DMS53 treated with DMSO at 0.1 percent for 48 hours (cell line): ENCODE measurements around the gene IFIT3.
"Not testable (repeated sequence)": the region's sequence is repeated elsewhere in the genome, so short reads cannot be mapped to it uniquely, and the experiment has no call there.

Source experiments
- DNase-seq: peaks from one replicate; lab custom pipeline; 2025; ENCODE audit not compliant: unreplicated experiment; lab: John Stamatoyannopoulos, UW

IFIT3 gene, protein sequence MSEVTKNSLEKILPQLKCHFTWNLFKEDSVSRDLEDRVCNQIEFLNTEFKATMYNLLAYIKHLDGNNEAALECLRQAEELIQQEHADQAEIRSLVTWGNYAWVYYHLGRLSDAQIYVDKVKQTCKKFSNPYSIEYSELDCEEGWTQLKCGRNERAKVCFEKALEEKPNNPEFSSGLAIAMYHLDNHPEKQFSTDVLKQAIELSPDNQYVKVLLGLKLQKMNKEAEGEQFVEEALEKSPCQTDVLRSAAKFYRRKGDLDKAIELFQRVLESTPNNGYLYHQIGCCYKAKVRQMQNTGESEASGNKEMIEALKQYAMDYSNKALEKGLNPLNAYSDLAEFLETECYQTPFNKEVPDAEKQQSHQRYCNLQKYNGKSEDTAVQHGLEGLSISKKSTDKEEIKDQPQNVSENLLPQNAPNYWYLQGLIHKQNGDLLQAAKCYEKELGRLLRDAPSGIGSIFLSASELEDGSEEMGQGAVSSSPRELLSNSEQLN

DNA sequence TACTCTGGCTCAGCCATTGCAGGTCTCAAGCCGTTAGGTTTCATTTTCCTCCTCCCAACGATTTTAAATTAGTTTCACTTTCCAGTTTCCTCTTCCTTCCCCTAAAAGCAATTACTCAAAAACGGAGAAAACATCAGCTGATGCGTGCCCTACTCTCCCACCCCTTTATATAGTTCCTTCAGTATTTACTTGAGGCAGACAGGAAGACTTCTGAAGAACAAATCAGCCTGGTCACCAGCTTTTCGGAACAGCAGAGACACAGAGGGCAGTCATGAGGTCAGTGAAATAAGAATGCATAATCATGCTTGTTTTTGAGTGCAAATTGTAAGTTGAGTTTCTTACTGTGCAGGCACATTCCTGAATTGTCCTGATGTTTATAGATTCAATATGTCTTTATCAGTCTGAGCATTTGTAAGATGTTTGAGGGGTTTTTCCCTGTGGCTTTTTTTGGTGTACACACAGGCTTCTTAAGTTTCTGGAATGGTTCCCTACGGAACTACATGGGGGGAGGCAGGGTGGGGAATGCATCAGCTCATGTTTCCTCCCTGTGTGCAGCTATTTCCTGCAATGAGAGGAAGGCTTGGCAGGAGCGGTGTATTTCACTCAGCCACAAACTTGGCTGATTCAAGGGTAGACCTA lies at the start of gene IFIT3:
TSS of gene IFIT3 (plus strand) at position 195 of the 639 bp plus-strand sequence. CDS start at position 272, 77 bp downstream.
- DNase-seq, result peak; percentile 38

- peak; percentile 66 for DNase-seq
Observed at GRCh38 chr10:89278034-89278535, 49.7 kb upstream of the IFIT3 start.

DNA sequence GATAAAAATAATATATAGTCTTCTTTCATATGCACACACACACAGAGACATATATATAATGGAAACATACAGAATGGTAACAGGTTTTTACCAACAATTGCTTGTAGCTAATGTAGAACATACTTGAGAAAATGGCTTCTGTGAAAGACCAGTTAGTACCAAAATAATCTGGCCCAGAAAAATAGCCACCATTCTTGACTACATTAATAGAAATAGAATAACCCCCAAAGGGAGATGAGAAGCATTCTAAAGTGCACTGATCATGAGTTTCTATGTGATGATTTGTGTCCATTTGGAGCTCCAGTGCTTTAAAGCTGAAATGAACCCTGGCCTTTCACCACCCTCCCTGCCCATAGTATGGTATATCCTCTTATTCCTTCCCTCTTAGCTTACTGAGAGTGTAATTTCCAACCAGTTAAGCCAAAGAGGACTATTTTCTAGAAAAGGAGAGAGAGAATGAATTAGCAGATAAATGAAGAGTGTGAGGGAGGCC lies 48.9 kb upstream of the IFIT3 start:
- DNase-seq, result no peak

- no peak for DNase-seq
Observed at GRCh38 chr10:89279421-89279869, 48.4 kb upstream of the IFIT3 start.

DNA sequence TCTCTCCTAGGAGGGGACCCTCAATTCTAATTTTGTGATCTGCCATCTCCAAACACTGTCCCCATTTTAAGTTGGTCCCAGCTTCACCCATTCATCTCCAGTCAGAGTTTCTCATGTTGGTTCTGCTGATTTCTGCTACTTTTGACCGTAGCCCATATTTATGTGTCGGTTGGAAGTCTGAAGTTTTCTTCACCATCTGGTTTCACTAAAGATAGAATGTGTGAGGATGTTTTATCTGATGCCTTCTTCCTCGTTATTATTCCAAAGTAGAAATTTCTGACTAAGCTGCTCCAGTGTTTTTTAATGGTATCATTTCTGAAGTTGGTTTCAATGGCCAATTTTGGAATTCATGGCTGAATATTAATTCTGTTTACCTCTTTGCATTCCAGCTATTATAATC lies 47.3 kb upstream of the IFIT3 start:
- DNase-seq, result no peak

DNA sequence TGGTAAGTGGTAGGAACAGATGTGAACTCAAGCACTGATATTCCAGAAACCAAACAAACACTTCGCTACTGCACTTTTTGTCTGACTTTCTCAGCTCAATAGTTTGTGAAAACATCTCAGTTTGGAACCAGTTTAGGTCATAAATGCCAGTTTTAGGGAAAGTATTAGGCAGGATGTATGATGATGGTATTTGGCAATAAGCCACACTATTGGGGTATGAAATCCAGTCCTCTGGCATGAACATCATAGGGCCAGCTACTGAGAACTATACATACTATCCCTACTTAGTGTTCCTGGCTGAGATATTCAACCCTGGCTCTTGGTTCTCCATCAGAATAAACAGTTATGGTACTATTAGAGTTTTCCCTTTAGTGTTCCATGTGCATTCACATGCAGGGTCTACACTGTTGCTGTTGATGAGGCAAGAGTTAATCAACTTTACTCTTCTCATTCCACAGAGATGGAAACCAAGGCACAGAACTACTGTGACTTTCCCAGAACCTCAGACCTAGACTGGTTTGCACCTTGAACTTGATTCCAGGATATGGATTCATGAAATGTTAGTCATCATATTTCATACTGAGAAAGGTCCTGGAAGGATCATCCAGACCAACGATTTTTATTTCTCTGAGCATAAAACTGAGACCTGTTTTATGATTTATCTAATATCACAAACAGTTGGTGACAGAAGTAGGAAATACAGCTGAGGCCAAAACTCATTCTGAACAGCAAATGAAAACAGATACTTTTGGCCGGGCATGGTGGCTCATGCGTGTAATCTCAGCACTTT lies 46.0 kb upstream of the IFIT3 start:
- DNase-seq, result no peak

- no peak for DNase-seq
Observed at GRCh38 chr10:89283025-89283935, 44.5 kb upstream of the IFIT3 start.

DNA sequence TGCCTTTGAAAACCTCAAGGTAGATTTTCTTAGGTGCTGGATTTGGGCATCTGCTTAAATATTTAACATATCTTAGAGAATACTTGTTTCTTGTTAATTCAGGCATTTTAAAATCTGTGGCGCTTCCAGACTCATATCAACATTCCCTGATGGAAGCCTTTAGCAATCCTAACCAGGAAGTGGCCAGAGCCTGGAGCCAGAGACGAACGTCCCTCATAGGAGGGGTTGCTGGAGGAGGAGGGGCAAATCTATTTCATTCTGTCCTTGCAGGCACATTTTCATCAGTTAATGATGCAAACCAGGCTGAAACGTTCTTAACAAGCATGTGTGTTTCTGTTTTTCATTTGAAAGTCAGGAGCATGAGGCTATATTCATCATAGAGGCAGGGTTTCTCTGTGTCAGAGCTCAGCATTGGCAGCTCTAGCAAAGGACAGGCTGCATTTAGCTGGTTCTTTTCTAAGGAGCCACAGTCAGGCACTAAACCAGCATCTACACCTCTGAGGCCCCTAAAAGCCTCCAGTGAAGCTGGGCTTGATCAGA lies 43.8 kb upstream of the IFIT3 start:
- peak; percentile 54 for DNase-seq

GRCh38 chr10:89284711-89285110 lies 43.1 kb upstream of the IFIT3 start:
- DNase-seq, result not testable (repeated sequence)

DNA sequence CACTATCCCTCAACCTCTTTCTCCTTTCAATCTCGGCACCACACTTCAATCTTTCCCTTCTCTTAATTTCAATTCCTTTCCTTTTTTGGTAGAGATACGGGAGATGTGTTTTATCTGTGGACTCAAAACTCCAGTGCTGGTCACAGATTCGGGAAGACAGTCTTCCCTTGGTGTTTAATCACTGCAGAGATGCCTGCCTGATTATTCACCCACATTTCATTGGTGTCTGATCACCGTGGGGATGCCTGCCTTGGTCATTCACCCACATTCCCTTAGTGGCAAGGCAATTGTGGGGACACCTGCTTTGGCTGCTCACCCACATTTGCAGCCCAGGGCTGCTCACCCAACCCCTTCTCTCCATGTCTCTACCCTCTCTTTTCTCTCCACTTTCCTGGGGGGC lies 42.5 kb upstream of the IFIT3 start:
- DNase-seq, result not testable (repeated sequence)

- DNase-seq, result no peak
Observed at GRCh38 chr10:89294721-89295239, 33.0 kb upstream of the IFIT3 start.

DNA sequence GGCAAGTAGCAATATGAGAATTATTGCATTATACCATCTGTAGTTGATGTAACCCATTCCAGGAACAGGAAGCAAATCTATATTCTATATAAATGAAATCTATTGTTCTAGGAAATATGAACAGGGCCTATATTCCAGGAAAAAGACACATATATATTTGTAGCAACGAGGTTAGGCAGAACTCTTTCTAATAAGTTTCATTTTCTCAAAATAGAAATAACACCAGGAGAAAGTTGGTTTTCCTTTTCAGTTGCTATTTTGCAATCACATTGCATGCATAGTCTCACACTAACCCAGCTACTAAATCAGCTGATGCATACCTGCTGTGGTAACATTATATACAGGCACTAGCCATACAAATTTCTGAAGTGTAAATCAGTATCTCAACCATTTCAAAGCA lies 32.2 kb upstream of the IFIT3 start:
- DNase-seq, result no peak

DNA sequence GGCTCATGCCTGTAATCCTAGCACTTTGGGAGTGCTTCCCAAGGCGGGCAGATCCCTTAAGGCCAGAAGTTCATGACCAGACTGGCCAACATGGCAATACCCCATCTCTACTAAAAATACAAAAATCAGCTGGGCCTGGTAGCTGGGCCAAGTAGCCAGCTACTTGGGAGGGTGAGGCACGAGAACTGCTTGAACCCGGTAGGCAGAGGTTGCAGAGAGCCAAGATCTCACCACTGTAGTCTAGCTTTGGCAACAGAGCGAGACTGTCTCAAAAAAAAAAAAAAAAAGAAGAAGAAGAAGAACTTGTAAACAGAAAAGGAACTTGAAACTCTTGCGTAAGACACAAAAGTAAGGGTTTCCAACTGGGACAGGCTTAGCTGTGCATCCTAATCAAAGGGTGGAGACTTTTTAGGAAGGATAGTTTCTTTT lies 31.6 kb upstream of the IFIT3 start:
- no peak for DNase-seq

DNA sequence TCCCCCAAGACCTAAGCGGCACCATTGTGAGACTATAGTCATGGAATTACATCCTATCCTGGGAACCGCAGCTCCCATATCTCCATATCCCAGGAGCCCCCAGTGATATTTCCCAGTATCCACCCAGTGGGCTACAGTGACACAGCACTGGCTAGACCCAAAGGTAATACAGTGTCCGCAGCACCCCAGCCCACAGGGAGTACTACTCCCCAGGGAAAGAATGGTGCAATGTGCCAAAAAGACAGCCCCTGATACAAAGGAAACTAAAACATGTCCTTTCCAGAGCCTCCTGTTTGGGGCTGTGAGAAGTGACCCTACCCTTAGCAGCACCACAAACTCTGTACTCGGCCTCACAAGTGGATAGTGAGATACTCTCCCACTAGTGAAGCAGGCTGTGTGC lies 30.4 kb upstream of the IFIT3 start:
- DNase-seq, result no peak

GRCh38 chr10:89297791-89298190 lies 30.0 kb upstream of the IFIT3 start:
- no peak for DNase-seq

DNA sequence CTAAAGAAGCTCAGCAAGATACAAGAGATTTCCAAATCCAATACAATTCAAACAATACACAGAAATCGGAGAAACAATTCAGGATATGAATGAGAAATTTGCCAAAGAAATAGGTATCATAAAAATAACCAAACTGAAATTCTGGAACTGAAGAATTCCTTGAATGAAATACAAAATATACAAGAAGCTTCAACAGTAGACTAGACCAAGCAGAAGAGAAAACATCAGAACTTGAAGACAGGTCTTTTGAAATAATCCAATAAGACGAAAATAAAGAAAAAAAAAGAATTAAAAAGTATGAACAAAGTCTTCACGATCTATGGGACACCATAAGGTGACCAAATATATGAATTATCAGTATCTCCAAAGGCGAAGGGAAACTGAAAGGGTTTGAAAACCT lies 28.8 kb upstream of the IFIT3 start:
- no peak for DNase-seq

DNA sequence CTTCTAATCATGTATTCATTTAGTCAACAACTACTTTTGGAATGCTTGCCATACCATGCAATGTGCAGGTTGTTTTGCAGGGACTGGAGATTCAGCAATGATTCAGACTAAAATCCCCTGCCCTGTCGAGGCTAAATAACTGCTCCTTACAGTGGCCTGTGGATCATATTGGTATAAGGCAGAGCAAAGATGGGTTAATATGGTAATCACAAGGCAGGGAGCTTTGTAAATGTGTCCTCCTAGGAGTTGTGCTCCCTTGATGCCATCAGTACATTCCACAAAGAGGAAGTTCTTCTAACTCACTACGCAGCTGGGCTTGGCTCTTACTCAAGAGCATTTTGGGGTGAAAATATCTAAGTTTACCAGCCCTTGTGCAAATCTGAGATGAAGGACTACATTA lies 26.6 kb upstream of the IFIT3 start:
- peak; percentile 8 for DNase-seq

DNA sequence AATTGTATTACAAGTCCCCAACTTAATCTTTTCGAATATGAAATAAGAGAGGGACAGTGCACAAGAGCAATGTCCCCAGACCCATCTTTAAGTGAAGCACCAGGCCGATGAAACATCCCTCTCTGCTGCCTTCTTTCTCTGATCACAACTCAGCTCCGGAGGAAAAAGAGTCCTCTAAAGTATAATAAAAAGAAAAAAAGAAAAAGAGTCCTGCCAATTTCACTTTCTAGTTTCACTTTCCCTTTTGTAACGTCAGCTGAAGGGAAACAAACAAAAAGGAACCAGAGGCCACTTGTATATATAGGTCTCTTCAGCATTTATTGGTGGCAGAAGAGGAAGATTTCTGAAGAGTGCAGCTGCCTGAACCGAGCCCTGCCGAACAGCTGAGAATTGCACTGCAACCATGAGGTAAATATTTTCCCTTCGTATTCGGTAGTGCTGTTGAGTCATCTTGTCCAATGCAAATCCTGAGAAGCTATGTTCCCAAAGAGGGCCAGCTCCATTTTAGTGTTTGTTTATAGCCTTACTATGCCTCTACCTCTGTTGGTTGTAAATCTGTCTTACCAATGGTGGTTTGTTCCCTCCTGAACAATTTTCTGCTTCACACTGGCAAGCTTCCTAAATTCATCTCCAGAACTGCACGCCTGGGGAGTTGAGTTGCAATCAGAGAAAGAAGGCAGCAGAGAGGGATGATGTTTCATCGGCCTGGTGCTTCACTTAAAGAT lies 25.9 kb upstream of the IFIT3 start, which contains the start of gene IFIT2:
TSS of gene IFIT2 (plus strand) at position 326 of the 725 bp plus-strand sequence. CDS start at position 404, 78 bp downstream.
- peak; percentile 68 for DNase-seq

GRCh38 chr10:89302625-89303024 lies 25.2 kb upstream of the IFIT3 start:
- DNase-seq, result no peak
